Liver (tissue), 9 donors: ENCODE data around the gene GSE1. TPM values are rescaled to one million over a fixed set of nuclear protein-coding genes. Genes with fewer than 3 reads are reported as not detected.
A peak's percentile ranks its signal among the peaks of the same experiment; 100 is the strongest.

Source experiments
- DNase-seq: peaks from one replicate; pipeline ENCODE4 v3.0.0-alpha.2; 2017; ENCODE audit warnings: low spot score
- H3K27ac ChIP-seq, 2 donors: one replicate each; pipeline ENCODE4 v1.7.0; 2013; ENCODE audit warnings: inconsistent platforms in 2 of 2, low read length in 2 of 2, control low read depth in 1 of 2, low read depth in 1 of 2, mild to moderate bottlenecking in 1 of 2
- H3K27me3 ChIP-seq, 4 donors: one replicate each; pipeline versions ENCODE4 v1.6.1 to v1.7.0; 2013; ENCODE audit warnings: low read length in 3 of 4, inconsistent platforms in 1 of 4, mild to moderate bottlenecking in 1 of 4, moderate library complexity in 1 of 4; ENCODE audit not compliant: control insufficient read depth in 4 of 4, insufficient read depth in 4 of 4
- H3K36me3 ChIP-seq, 4 donors: one replicate each; pipeline versions ENCODE4 v1.6.1 to v1.7.0; 2013; ENCODE audit warnings: low read length in 3 of 4, mild to moderate bottlenecking in 3 of 4, low read depth in 1 of 4, moderate library complexity in 1 of 4; ENCODE audit not compliant: control insufficient read depth in 4 of 4, insufficient read depth in 3 of 4
- H3K4me1 ChIP-seq, 4 donors: one replicate each; pipeline versions ENCODE4 v1.6.1 to v1.7.0; 2013; ENCODE audit warnings: low read length in 3 of 4, mild to moderate bottlenecking in 3 of 4, moderate library complexity in 1 of 4; ENCODE audit not compliant: control insufficient read depth in 4 of 4, insufficient read depth in 4 of 4
- H3K4me3 ChIP-seq, 3 donors: one replicate each; pipeline versions ENCODE4 v1.6.1 to v1.7.0; 2013; ENCODE audit warnings: low read length in 3 of 3, control low read depth in 1 of 3, low read depth in 1 of 3, mild to moderate bottlenecking in 1 of 3
- H3K9ac ChIP-seq, 2 donors: one replicate each; pipeline ENCODE4 v1.7.0; 2013; ENCODE audit warnings: low read length in 2 of 2, mild to moderate bottlenecking in 2 of 2, moderate library complexity in 2 of 2, control low read depth in 1 of 2, low read depth in 1 of 2
- H3K9me3 ChIP-seq, 4 donors: one replicate each; pipeline versions ENCODE4 v1.6.1 to v1.7.0; 2013; ENCODE audit warnings: low read length in 3 of 4; ENCODE audit not compliant: control insufficient read depth in 4 of 4
- ATF3 ChIP-seq: IDR thresholded peaks from 2 replicates; pipeline ENCODE4 v1.6.1; 2016; ENCODE audit warnings: antibody characterized with exemption
- CTCF ChIP-seq: fragments of 150-350 bp; IDR thresholded peaks from 2 replicates; pipeline ENCODE4 v1.5.1; 2017; ENCODE audit warnings: improper control_type of control experiment, low read depth, low read length; ENCODE audit not compliant: missing input control
- EGR1 ChIP-seq, 2 donors: IDR thresholded peaks; 2 replicates each; pipeline ENCODE4 v1.6.1; 2016 to 2018; ENCODE audit warnings: antibody characterized with exemption in 2 of 2, low read depth in 2 of 2
- FOXA1 ChIP-seq: IDR thresholded peaks from 2 replicates; pipeline ENCODE4 v1.6.1; 2016; ENCODE audit warnings: antibody characterized with exemption
- FOXA2 ChIP-seq: IDR thresholded peaks from 2 replicates; pipeline ENCODE4 v1.6.1; 2016; ENCODE audit warnings: antibody characterized with exemption
- GABPA ChIP-seq, 2 donors: IDR thresholded peaks in 1 of 2; conservative IDR thresholded peaks in 1 of 2; 2 replicates each; pipeline ENCODE4 v1.6.1; 2016; ENCODE audit warnings: antibody characterized with exemption in 2 of 2, mild to moderate bottlenecking in 1 of 2, moderate library complexity in 1 of 2
- HNF4G ChIP-seq: IDR thresholded peaks from 2 replicates; pipeline ENCODE4 v1.6.1; 2016; ENCODE audit warnings: antibody characterized with exemption
- JUND ChIP-seq, 2 donors: IDR thresholded peaks; 2 replicates each; pipeline ENCODE4 v1.6.1; 2016; ENCODE audit warnings: antibody characterized with exemption in 2 of 2
- MAX ChIP-seq: IDR thresholded peaks from 2 replicates; pipeline ENCODE4 v1.6.1; 2016; ENCODE audit warnings: antibody characterized with exemption
- NR2F2 ChIP-seq: IDR thresholded peaks from 2 replicates; pipeline ENCODE4 v1.6.1; 2016; ENCODE audit warnings: antibody characterized with exemption
- RAD21 ChIP-seq, 2 donors: IDR thresholded peaks; 2 replicates each; pipeline ENCODE4 v1.6.1; 2016; ENCODE audit warnings: antibody characterized with exemption in 2 of 2, mild to moderate bottlenecking in 2 of 2
- REST ChIP-seq: IDR thresholded peaks from 2 replicates; pipeline ENCODE4 v1.6.1; 2016; ENCODE audit warnings: antibody characterized with exemption, mild to moderate bottlenecking
- RXRA ChIP-seq, 2 donors: IDR thresholded peaks; 2 replicates each; pipeline ENCODE4 v1.6.1; 2017 to 2018; ENCODE audit warnings: antibody characterized with exemption in 2 of 2, mild to moderate bottlenecking in 1 of 2
- SP1 ChIP-seq: IDR thresholded peaks from 2 replicates; pipeline ENCODE4 v1.6.1; 2018; ENCODE audit warnings: antibody characterized with exemption, mild to moderate bottlenecking
- TAF1 ChIP-seq: conservative IDR thresholded peaks from 2 replicates; pipeline ENCODE4 v1.6.1; 2016; ENCODE audit warnings: antibody characterized with exemption, mild to moderate bottlenecking
- YY1 ChIP-seq: IDR thresholded peaks from 2 replicates; pipeline ENCODE4 v1.6.1; 2016; ENCODE audit warnings: antibody characterized with exemption, mild to moderate bottlenecking
- ZBTB33 ChIP-seq: IDR thresholded peaks from 2 replicates; pipeline ENCODE4 v1.6.1; 2016; ENCODE audit warnings: antibody characterized with exemption
- WGBS: extraction: QIAGEN DNeasy Blood & Tissue Kit; methylation state at CpG from one replicate; pipeline ENCODE4 v1.1.7; 2013; 5-methylcytosine and 5-hydroxymethylcytosine counted together
- polyA plus RNA-seq, 2 donors: library from polyadenylated mRNA; stranded (reverse) in 1 of 2; unstranded in 1 of 2; fragments of 200-250 nt in 1 of 2; fragments of >200 nt in 1 of 2; fragmentation: Nextera tagmentation in 1 of 2; extraction: Ambion mirVana in 1 of 2; gene quantifications; one replicate each; pipeline versions ENCODE4 v1.2.1 to v1.2.3, GENCODE V29; 2013 to 2015
- total RNA-seq, 2 donors: library from RNA; depleted of rRNA; stranded (reverse); fragments of >200 nt; gene quantifications; one replicate each; pipeline ENCODE4 v1.2.3, GENCODE V29; 2014
- donor health status: healthy.
- donor health status: healthy.
- donor health status: healthy.
- donor health status: healthy.
- donor health status: healthy.

Gene GSE1
- total and polyA plus RNA-seq, 4 donors: 9.9 to 37.7 (median 25.2) TPM

- 93% methylated on average over 13 of the region's 13 CpGs for WGBS
- H3K27ac ChIP-seq: no peak overlapping the region
- no peak for TF ChIP-seq EGR1 (IDR thresholded peaks at IDR 0.05; ENCODE audit: low read depth in 2 of 2)
- TF ChIP-seq NR2F2: no peak
- TF ChIP-seq FOXA2: no peak
- TF ChIP-seq RXRA (IDR thresholded peaks at IDR 0.05): no peak
- no peak for TF ChIP-seq YY1
- TF ChIP-seq CTCF: no peak
- TF ChIP-seq HNF4G: no peak
- no peak for TF ChIP-seq RAD21 (IDR thresholded peaks at IDR 0.05)
- no peak for TF ChIP-seq SP1
- TF ChIP-seq GABPA (IDR thresholded peaks at IDR 0.05 in 1 of 2, conservative IDR thresholded peaks at IDR 0.05 in 1 of 2): no peak
- no peak for TF ChIP-seq ATF3
- no peak for TF ChIP-seq MAX
- DNase-seq: no peak
- H3K4me1 ChIP-seq: peaks cover 18 to 79% (median 57%) of the 10 kb centered on the region in 4 donors
- no peak overlapping the region for H3K9ac ChIP-seq
- H3K27me3 ChIP-seq: no peaks in the 10 kb centered on the region
- no peaks in the 10 kb centered on the region for H3K36me3 ChIP-seq
- no peak overlapping the region for H3K4me3 ChIP-seq
- H3K9me3 ChIP-seq: no peaks in the 10 kb centered on the region
Observed at GRCh38 chr16:85640254-85640558, 27.1 kb downstream of the GSE1 start.

GRCh38 chr16:85640585-85640984 lies 27.5 kb downstream of the GSE1 start:
- no peak for TF ChIP-seq MAX
- no peak for TF ChIP-seq JUND (IDR thresholded peaks at IDR 0.05)
- no peak for TF ChIP-seq EGR1 (IDR thresholded peaks at IDR 0.05; ENCODE audit: low read depth in 2 of 2)
- DNase-seq: no peak
- H3K9ac ChIP-seq: no peak overlapping the region
- H3K27ac ChIP-seq: no peak overlapping the region
- 89% methylated on average over 31 of the region's 31 CpGs for WGBS
- H3K36me3 ChIP-seq: peaks cover 0 to 1% (median under 1%) of the 10 kb centered on the region in 4 donors
- no peak overlapping the region for H3K4me3 ChIP-seq
- no peaks in the 10 kb centered on the region for H3K9me3 ChIP-seq
- no peaks in the 10 kb centered on the region for H3K27me3 ChIP-seq
- H3K4me1 ChIP-seq: peaks cover 18 to 75% (median 53%) of the 10 kb centered on the region in 4 donors

- WGBS: 91% methylated on average over 24 of the region's 24 CpGs
- Histone ChIP-seq H3K4me1 (peaks cover 18 to 70% (median 50%) of the 10 kb centered on the region in 4 donors), H3K27me3 (no peaks in the 10 kb centered on the region), H3K4me3 (no peak overlapping the region), H3K9ac (no peak overlapping the region), H3K9me3 (no peaks in the 10 kb centered on the region), H3K27ac (peak overlapping the region in 1 of 2 donors; percentile 35), H3K36me3 (peaks cover 0 to 3% (median 1%) of the 10 kb centered on the region in 4 donors)
- DNase-seq: no peak
- no peak for TF ChIP-seq HNF4G
- TF ChIP-seq MAX: no peak
- TF ChIP-seq NR2F2: no peak
- TF ChIP-seq REST: no peak
- no peak for TF ChIP-seq JUND (IDR thresholded peaks at IDR 0.05)
- no peak for TF ChIP-seq ZBTB33
- no peak for TF ChIP-seq SP1
- TF ChIP-seq YY1: no peak
- no peak for TF ChIP-seq FOXA1
- TF ChIP-seq ATF3: no peak
- no peak for TF ChIP-seq RAD21 (IDR thresholded peaks at IDR 0.05)
- no peak for TF ChIP-seq TAF1
- TF ChIP-seq EGR1 (IDR thresholded peaks at IDR 0.05; ENCODE audit: low read depth in 2 of 2): no peak
Observed at GRCh38 chr16:85641305-85641704, 28.2 kb downstream of the GSE1 start.
